Caco-2 (cell line): ENCODE results near the gene AGAP1. TPM values are rescaled to one million over a fixed set of nuclear protein-coding genes. Genes with fewer than 3 reads are reported as not detected.

Experiments
- BruUV-seq: library from RNA; stranded (reverse); fragments of 400-500 nt; replicated peaks from 2 replicates; lab custom pipeline; 2021; lab: Mats Ljungman, UMichigan
- CTCF ChIA-PET: fragments of 300-600 bp; sonication (Branson Sonifier 250); formaldehyde crosslinking; loops from one replicate; lab custom pipeline; 2022; ENCODE audit warnings: antibody characterized with exemption; lab: Charles Lee
- POLR2A ChIA-PET: fragments of 300-600 bp; sonication (Branson Sonifier 250); formaldehyde crosslinking; loops from one replicate; lab custom pipeline; 2022; ENCODE audit warnings: antibody characterized with exemption; lab: Charles Lee
- DNase-seq, 2 experiments: peaks; one replicate each; pipeline versions ENCODE4 v3.0.0 to v3.0.0-alpha.2; 2020 to 2022
- H3K27me3 ChIP-seq: replicated peaks from 2 replicates; pipeline ENCODE4 v1.6.0; 2011; ENCODE audit warnings: low read length; ENCODE audit not compliant: control insufficient read depth, insufficient read depth
- H3K36me3 ChIP-seq: 2 replicates; pipeline ENCODE4 v1.5.1; 2011; ENCODE audit warnings: low read length; ENCODE audit not compliant: control insufficient read depth, insufficient read depth
- H3K4me1 ChIP-seq: fragments of 250-450 bp; sonication (Bioruptor Pico); 2 replicates; pipeline ENCODE4 v1.5.1; 2020; ENCODE audit warnings: mild to moderate bottlenecking
- H3K4me3 ChIP-seq: 2 replicates; pipeline ENCODE4 v1.5.1; 2011; ENCODE audit warnings: low read depth, mild to moderate bottlenecking, control low read depth, low read length
- H3K9me3 ChIP-seq: fragments of 250-450 bp; sonication (Bioruptor Pico); 2 replicates; pipeline ENCODE4 v1.5.1; 2020; ENCODE audit warnings: mild to moderate bottlenecking, moderate library complexity
- H3K27ac Mint-ChIP-seq: one replicate; pipeline ENCODE4 v1.8.0; 2022; ENCODE audit warnings: mixed read lengths; ENCODE audit not compliant: unreplicated experiment
- H3K27me3 Mint-ChIP-seq: one replicate; pipeline ENCODE4 v1.8.0; 2022; ENCODE audit warnings: mixed read lengths; ENCODE audit not compliant: insufficient read depth, unreplicated experiment
- H3K36me3 Mint-ChIP-seq: one replicate; pipeline ENCODE4 v1.8.0; 2022; ENCODE audit warnings: mild to moderate bottlenecking, mixed read lengths; ENCODE audit not compliant: insufficient read depth, unreplicated experiment
- H3K4me1 Mint-ChIP-seq: one replicate; pipeline ENCODE4 v1.8.0; 2022; ENCODE audit warnings: low read depth, mixed read lengths; ENCODE audit not compliant: unreplicated experiment
- H3K4me3 Mint-ChIP-seq: one replicate; pipeline ENCODE4 v1.8.0; 2022; ENCODE audit warnings: mild to moderate bottlenecking, moderate library complexity, mixed read lengths; ENCODE audit not compliant: unreplicated experiment
- H3K9me3 Mint-ChIP-seq: one replicate; pipeline ENCODE4 v1.8.0; 2022; ENCODE audit warnings: mixed read lengths; ENCODE audit not compliant: unreplicated experiment
- intact Hi-C: fragments of 100-400 bp; cut with micrococcal nuclease; formaldehyde crosslinking; loops from one replicate; pipeline ENCODE4 v1.10.0; 2022; ENCODE audit not compliant: unreplicated experiment
- total RNA-seq: library from RNA; stranded (reverse); gene quantifications from 2 replicates; pipeline ENCODE4 v1.2.3, GENCODE V29; 2022
- TF ChIP-seq, protein P1 (sequence below), 2 experiments: fragments of 200-600 bp in 1 of 2; IDR thresholded peaks; 1 replicate in 1 of 2; 2 replicates in 1 of 2; pipeline versions ENCODE4 v1.5.1 to v1.8.0; 2011 to 2022; ENCODE audit warnings: antibody characterized with exemption in 1 of 2, control low read depth in 1 of 2, inconsistent platforms in 1 of 2, low read depth in 1 of 2, low read length in 1 of 2, mild to moderate bottlenecking in 1 of 2, moderate library complexity in 1 of 2; ENCODE audit not compliant: insufficient read depth in 1 of 2, severe bottlenecking in 1 of 2, unreplicated experiment in 1 of 2

Gene AGAP1
- total RNA-seq, 1 experiment from 2014 or later = 41.7 TPM

DNA sequence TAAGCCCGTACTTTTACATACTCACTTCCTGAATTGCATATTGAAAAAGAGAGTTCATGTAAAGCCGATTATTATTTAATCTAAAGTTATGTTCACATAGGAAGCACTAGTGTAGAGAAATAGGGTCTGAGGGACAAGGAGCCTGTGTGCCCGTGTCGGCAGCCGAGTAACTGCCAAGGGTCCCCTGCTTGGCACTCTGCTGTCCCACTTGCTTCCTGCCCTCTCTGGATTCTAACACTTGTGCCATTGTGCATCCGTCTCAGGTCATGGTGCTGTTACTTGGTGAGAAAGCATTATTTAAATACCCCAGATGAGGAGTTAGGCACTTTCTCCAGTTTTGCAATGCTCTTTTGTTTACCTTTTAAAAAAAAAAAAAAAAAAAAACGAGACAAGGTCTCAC is 236.3 kb downstream of the AGAP1 start:
- ChIA-PET CTCF (no interaction called here), POLR2A (no interaction called here)
- Mint-ChIP-seq H3K36me3 (peaks cover 14% of the 10 kb centered on the region), H3K9me3 (no peaks in the 10 kb centered on the region), H3K4me3 (no peak overlapping the region), H3K27ac (no peak overlapping the region), H3K4me1 (peaks cover 6% of the 10 kb centered on the region), H3K27me3 (no peaks in the 10 kb centered on the region)
- no TSS peak for BruUV-seq
- intact Hi-C loops = no loop called here
- H3K36me3 ChIP-seq = no peaks in the 10 kb centered on the region
- TF ChIP-seq, protein P1, sequence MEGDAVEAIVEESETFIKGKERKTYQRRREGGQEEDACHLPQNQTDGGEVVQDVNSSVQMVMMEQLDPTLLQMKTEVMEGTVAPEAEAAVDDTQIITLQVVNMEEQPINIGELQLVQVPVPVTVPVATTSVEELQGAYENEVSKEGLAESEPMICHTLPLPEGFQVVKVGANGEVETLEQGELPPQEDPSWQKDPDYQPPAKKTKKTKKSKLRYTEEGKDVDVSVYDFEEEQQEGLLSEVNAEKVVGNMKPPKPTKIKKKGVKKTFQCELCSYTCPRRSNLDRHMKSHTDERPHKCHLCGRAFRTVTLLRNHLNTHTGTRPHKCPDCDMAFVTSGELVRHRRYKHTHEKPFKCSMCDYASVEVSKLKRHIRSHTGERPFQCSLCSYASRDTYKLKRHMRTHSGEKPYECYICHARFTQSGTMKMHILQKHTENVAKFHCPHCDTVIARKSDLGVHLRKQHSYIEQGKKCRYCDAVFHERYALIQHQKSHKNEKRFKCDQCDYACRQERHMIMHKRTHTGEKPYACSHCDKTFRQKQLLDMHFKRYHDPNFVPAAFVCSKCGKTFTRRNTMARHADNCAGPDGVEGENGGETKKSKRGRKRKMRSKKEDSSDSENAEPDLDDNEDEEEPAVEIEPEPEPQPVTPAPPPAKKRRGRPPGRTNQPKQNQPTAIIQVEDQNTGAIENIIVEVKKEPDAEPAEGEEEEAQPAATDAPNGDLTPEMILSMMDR (IDR thresholded peaks at IDR 0.05; ENCODE audit: insufficient read depth in 1 of 2, low read depth in 1 of 2, low read length in 1 of 2, severe bottlenecking in 1 of 2, unreplicated experiment in 1 of 2) = no peak
- H3K4me3 ChIP-seq = no peak overlapping the region
- no peaks in the 10 kb centered on the region for H3K27me3 ChIP-seq
- H3K9me3 ChIP-seq = no peaks in the 10 kb centered on the region
- DNase-seq = no peak
- peaks cover 4% of the 10 kb centered on the region; the same call in 1 of the 2 replicates for H3K4me1 ChIP-seq

DNA sequence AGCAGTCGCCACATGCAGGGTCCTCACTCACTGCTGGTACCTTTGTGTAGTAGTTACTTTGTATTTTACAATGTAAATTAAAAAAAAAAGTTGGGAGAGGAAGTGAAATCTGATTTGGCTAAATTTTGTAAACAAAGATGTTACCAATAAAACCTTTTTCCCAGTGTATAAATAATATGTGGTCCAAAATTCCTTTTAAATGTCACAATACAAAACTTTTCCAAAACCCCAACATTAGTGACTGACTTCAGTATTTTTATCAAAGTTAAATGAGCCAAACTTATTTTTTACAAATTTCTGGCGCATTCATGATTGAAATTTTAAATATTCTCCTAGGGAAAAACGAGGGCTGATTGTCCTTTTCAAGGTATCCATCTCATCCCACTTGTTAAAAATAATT is 239.9 kb downstream of the AGAP1 start:
- H3K4me1 Mint-ChIP-seq = no peaks in the 10 kb centered on the region
- peaks cover 20% of the 10 kb centered on the region for H3K36me3 Mint-ChIP-seq
- H3K4me3 Mint-ChIP-seq = no peak overlapping the region
- no peaks in the 10 kb centered on the region for H3K27me3 Mint-ChIP-seq
- no TSS peak for BruUV-seq
- no peaks in the 10 kb centered on the region for H3K27me3 ChIP-seq
- intact Hi-C loops = no loop called here
- no peaks in the 10 kb centered on the region for H3K36me3 ChIP-seq
- TF ChIP-seq, protein P1 (IDR thresholded peaks at IDR 0.05; ENCODE audit: insufficient read depth in 1 of 2, low read depth in 1 of 2, low read length in 1 of 2, severe bottlenecking in 1 of 2, unreplicated experiment in 1 of 2) = no peak
- CTCF ChIA-PET = no interaction called here
- DNase-seq = no peak
- no peaks in the 10 kb centered on the region for H3K4me1 ChIP-seq
- POLR2A ChIA-PET = no interaction called here
- H3K4me3 ChIP-seq = no peak overlapping the region
- H3K27ac Mint-ChIP-seq = no peak overlapping the region
- H3K9me3 Mint-ChIP-seq = no peaks in the 10 kb centered on the region
- no peaks in the 10 kb centered on the region for H3K9me3 ChIP-seq

DNA sequence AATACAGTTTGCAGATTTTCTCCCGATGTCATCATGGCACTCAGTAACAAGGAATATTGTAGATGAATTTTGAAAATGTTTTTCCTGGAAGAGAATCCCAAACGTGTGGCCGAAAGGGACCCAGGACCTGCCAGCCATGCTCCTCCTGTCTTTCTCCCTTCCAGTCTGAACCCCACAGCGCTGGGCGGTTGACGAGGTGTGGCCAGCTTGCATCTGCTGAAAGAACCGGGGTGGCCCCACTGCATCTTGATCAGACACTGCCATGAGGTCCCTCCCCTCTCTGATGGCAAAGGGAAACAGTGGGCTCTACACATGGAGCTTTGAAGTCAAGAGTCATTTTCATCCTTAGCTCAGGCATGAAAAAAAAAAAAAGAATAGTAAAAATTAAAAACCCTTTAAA is 240.3 kb downstream of the AGAP1 start:
- Mint-ChIP-seq H3K27ac (no peak overlapping the region), H3K36me3 (peaks cover 20% of the 10 kb centered on the region), H3K4me3 (no peak overlapping the region), H3K27me3 (no peaks in the 10 kb centered on the region), H3K4me1 (no peaks in the 10 kb centered on the region), H3K9me3 (no peaks in the 10 kb centered on the region)
- H3K4me3 ChIP-seq = no peak overlapping the region
- TF ChIP-seq, protein P1 (IDR thresholded peaks at IDR 0.05; ENCODE audit: insufficient read depth in 1 of 2, low read depth in 1 of 2, low read length in 1 of 2, severe bottlenecking in 1 of 2, unreplicated experiment in 1 of 2) = no peak
- no peaks in the 10 kb centered on the region for H3K9me3 ChIP-seq
- no peaks in the 10 kb centered on the region for H3K36me3 ChIP-seq
- H3K27me3 ChIP-seq = no peaks in the 10 kb centered on the region
- POLR2A ChIA-PET = no interaction called here
- DNase-seq = no peak
- H3K4me1 ChIP-seq = no peaks in the 10 kb centered on the region
- CTCF ChIA-PET = no interaction called here
- intact Hi-C loops = no loop called here
- no TSS peak for BruUV-seq
